ENCODE results near the gene ARPC4.

ARPC4 gene

GRCh38 chr3:9793161-9793781 is 389 bp downstream of the ARPC4 start:
- no peak for DNase-seq (ENCODE audit: low read depth)

GRCh38 chr3:9794400-9794799 is 1.5 kb downstream of the ARPC4 start:
- no peak for DNase-seq (ENCODE audit: low read depth)

GRCh38 chr3:9795207-9795606 is 2.3 kb downstream of the ARPC4 start:
- no peak for DNase-seq (ENCODE audit: low read depth)

GRCh38 chr3:9797196-9797945 is 4.5 kb downstream of the ARPC4 start:
- no peak for DNase-seq (ENCODE audit: low read depth)

- DNase-seq (ENCODE audit: low read depth) = no peak
These were observed 7.6 kb downstream of the ARPC4 start for GRCh38 chr3:9800529-9800928.

GRCh38 chr3:9803494-9803893 is 10.6 kb downstream of the ARPC4 start:
- no peak for DNase-seq (ENCODE audit: low read depth)

- DNase-seq (ENCODE audit: low read depth) = no peak
These were observed 12.1 kb downstream of the ARPC4 start for GRCh38 chr3:9804996-9805395.

- no peak for DNase-seq (ENCODE audit: low read depth)
These were observed 13.3 kb downstream of the ARPC4 start for GRCh38 chr3:9806137-9806536.

- DNase-seq (ENCODE audit: low read depth) = no peak
These were observed 14.1 kb downstream of the ARPC4 start for GRCh38 chr3:9806688-9807589.

- no peak for DNase-seq (ENCODE audit: low read depth)
These were observed 15.1 kb downstream of the ARPC4 start for GRCh38 chr3:9807981-9808344.

- peak; percentile 36 for DNase-seq (ENCODE audit: low read depth)
These were observed 15.6 kb downstream of the ARPC4 start for GRCh38 chr3:9808345-9809037.

- no peak for DNase-seq (ENCODE audit: low read depth)
These were observed 16.3 kb downstream of the ARPC4 start for GRCh38 chr3:9809239-9809614.

- no peak for DNase-seq (ENCODE audit: low read depth)
These were observed 16.9 kb downstream of the ARPC4 start, which contains the start of gene TTLL3 for GRCh38 chr3:9809615-9810432. Gene TTLL3, plus strand, starts transcription at chr3:9810262. Its CDS starts 400 bp downstream, at chr3:9810662.

GRCh38 chr3:9810433-9810770 is 17.5 kb downstream of the ARPC4 start:
- no peak for DNase-seq (ENCODE audit: low read depth)

GRCh38 chr3:9810846-9811245 is 18.0 kb downstream of the ARPC4 start:
- no peak for DNase-seq (ENCODE audit: low read depth)

GRCh38 chr3:9812870-9813483 is 20.1 kb downstream of the ARPC4 start:
- DNase-seq (ENCODE audit: low read depth) = no peak

GRCh38 chr3:9815986-9816385 is 23.1 kb downstream of the ARPC4 start:
- no peak for DNase-seq (ENCODE audit: low read depth)

- DNase-seq (ENCODE audit: low read depth) = no peak
These were observed 24.6 kb downstream of the ARPC4 start for GRCh38 chr3:9817436-9817835.

- DNase-seq (ENCODE audit: low read depth) = no peak
These were observed 25.9 kb downstream of the ARPC4 start for GRCh38 chr3:9818666-9819335.

- no peak for DNase-seq (ENCODE audit: low read depth)
These were observed 27.7 kb downstream of the ARPC4 start for GRCh38 chr3:9820543-9820942.
